Activated B cell treated with CpG ODN at 0.5 μM for 24 hours (primary cell): ENCODE measurements around the gene GRAMD2B. TPM values are rescaled to one million over a fixed set of nuclear protein-coding genes. Genes with fewer than 3 reads are reported as not detected.

Experiments
- ATAC-seq: fragments of 200-7000 bp; cut with Tn5 transposase; one replicate; pipeline ENCODE4 v1.10.0; 2021; ENCODE audit warnings: low read depth, mild to moderate bottlenecking, moderate library complexity
- CTCF ChIA-PET: fragments of 350-600 bp; sonication (Branson Sonifier 250); formaldehyde crosslinking; loops from one replicate; lab custom pipeline; 2021; ENCODE audit warnings: antibody characterized with exemption; lab: Charles Lee
- POLR2A ChIA-PET: fragments of 350-600 bp; sonication (Branson Sonifier 250); formaldehyde crosslinking; loops from one replicate; lab custom pipeline; 2021; ENCODE audit warnings: antibody characterized with exemption; lab: Charles Lee
- DNase-seq: peaks from one replicate; pipeline ENCODE4 v3.0.0; 2022
- H3K27ac Mint-ChIP-seq: one replicate; pipeline ENCODE4 v1.8.0; 2020; ENCODE audit warnings: mixed read lengths
- H3K27me3 Mint-ChIP-seq: one replicate; pipeline ENCODE4 v1.8.0; 2021; ENCODE audit warnings: mixed read lengths
- H3K36me3 Mint-ChIP-seq: one replicate; pipeline ENCODE4 v1.8.0; 2021; ENCODE audit warnings: low read depth, mixed read lengths
- H3K4me1 Mint-ChIP-seq: one replicate; pipeline ENCODE4 v1.8.0; 2021; ENCODE audit warnings: mixed read lengths
- H3K4me3 Mint-ChIP-seq: one replicate; pipeline ENCODE4 v1.8.0; 2020; ENCODE audit warnings: mild to moderate bottlenecking, mixed read lengths
- H3K9me3 Mint-ChIP-seq: one replicate; pipeline ENCODE4 v1.8.0; 2020; ENCODE audit warnings: mixed read lengths
- CTCF ChIP-seq: fragments of 200-600 bp; IDR thresholded peaks from one replicate; pipeline ENCODE4 v1.8.0; 2022; ENCODE audit warnings: antibody characterized with exemption, mild to moderate bottlenecking
- intact Hi-C: fragments of 100-400 bp; cut with micrococcal nuclease; formaldehyde crosslinking; loops from one replicate; pipeline ENCODE4 v1.15.1; 2024
- total RNA-seq: library from RNA; stranded (reverse); gene quantifications from 2 replicates; pipeline ENCODE4 v1.2.3, GENCODE V29; 2022

Gene GRAMD2B
- total RNA-seq, 1 donor from 2014 or later: 4.9 TPM

GRCh38 chr5:126536874-126537273 lies 113.7 kb downstream of the GRAMD2B start:
- ATAC-seq: no peak
- peaks cover 1% of the 10 kb centered on the region for H3K27me3 Mint-ChIP-seq
- CTCF ChIA-PET: interaction anchor here (1.0 to 2.3 kb wide), 3 partner anchors 195 to 199 kb away, joined by 3 to 17 read pairs (median 8); no protein-coding TSS in a partner anchor
- DNase-seq: no peak
- no peak overlapping the region for H3K27ac Mint-ChIP-seq
- no peak overlapping the region for H3K4me3 Mint-ChIP-seq
- no peaks in the 10 kb centered on the region for H3K9me3 Mint-ChIP-seq
- no peaks in the 10 kb centered on the region for H3K4me1 Mint-ChIP-seq
- no peaks in the 10 kb centered on the region for H3K36me3 Mint-ChIP-seq
- intact Hi-C loops: loop anchor here (5.0 kb wide), 1 partner anchor 1600 kb away; no protein-coding TSS in a partner anchor
- no peak for TF ChIP-seq CTCF
- POLR2A ChIA-PET: no interaction called here

GRCh38 chr5:126538579-126538978 lies 115.4 kb downstream of the GRAMD2B start:
- no peaks in the 10 kb centered on the region for H3K36me3 Mint-ChIP-seq
- intact Hi-C loops: loop anchor here (2.0 to 5.0 kb wide), 2 partner anchors 62 to 1601 kb away; partner anchors contain the start of gene PHAX

GRCh38 chr5:126540631-126541030 lies 117.4 kb downstream of the GRAMD2B start:
- H3K4me3 Mint-ChIP-seq: no peak overlapping the region

More at GRCh38 chr5:126538579-126538978, 115.4 kb downstream of the GRAMD2B start:
- no peak for TF ChIP-seq CTCF
- DNase-seq: no peak
- Mint-ChIP-seq H3K4me1 (no peaks in the 10 kb centered on the region), H3K9me3 (no peaks in the 10 kb centered on the region), H3K27ac (no peak overlapping the region), H3K4me3 (no peak overlapping the region), H3K27me3 (peaks cover 1% of the 10 kb centered on the region)
- ChIA-PET CTCF (interaction anchor here (0.7 to 2.3 kb wide), 7 partner anchors 12 to 200 kb away, joined by 3 to 17 read pairs (median 3); no protein-coding TSS in a partner anchor), POLR2A (no interaction called here)
- ATAC-seq: no peak

GRCh38 chr5:126542441-126542840 lies 119.2 kb downstream of the GRAMD2B start:
- ATAC-seq (no peak), DNase-seq (no peak)
- intact Hi-C loops: no loop called here
- Mint-ChIP-seq H3K27ac (no peak overlapping the region), H3K4me1 (no peaks in the 10 kb centered on the region), H3K36me3 (no peaks in the 10 kb centered on the region), H3K9me3 (no peaks in the 10 kb centered on the region), H3K4me3 (no peak overlapping the region), H3K27me3 (peaks cover 1% of the 10 kb centered on the region)
- no peak for TF ChIP-seq CTCF
- ChIA-PET POLR2A (no interaction called here), CTCF (interaction anchor here (0.9 to 2.6 kb wide), 6 partner anchors 43 to 204 kb away, joined by 3 to 19 read pairs (median 3); no protein-coding TSS in a partner anchor)

More at GRCh38 chr5:126540631-126541030, 117.4 kb downstream of the GRAMD2B start:
- TF ChIP-seq CTCF: no peak
- POLR2A ChIA-PET: no interaction called here
- DNase-seq (no peak), ATAC-seq (no peak)
- Mint-ChIP-seq H3K27me3 (peaks cover 1% of the 10 kb centered on the region), H3K27ac (no peak overlapping the region), H3K4me1 (no peaks in the 10 kb centered on the region), H3K9me3 (no peaks in the 10 kb centered on the region), H3K36me3 (no peaks in the 10 kb centered on the region)
- CTCF ChIA-PET: interaction anchor here (1.2 to 2.3 kb wide), 5 partner anchors 187 to 202 kb away, joined by 3 to 30 read pairs (median 4); no protein-coding TSS in a partner anchor
- intact Hi-C loops: no loop called here

GRCh38 chr5:126543009-126543408 lies 119.8 kb downstream of the GRAMD2B start:
- ChIA-PET POLR2A (no interaction called here), CTCF (interaction anchor here (0.9 to 2.6 kb wide), 4 partner anchors 58 to 204 kb away, joined by 3 to 19 read pairs (median 4); partner anchors contain the start of gene PHAX)
- intact Hi-C loops: no loop called here
- no peak overlapping the region for H3K27ac Mint-ChIP-seq
- no peak for TF ChIP-seq CTCF
- H3K9me3 Mint-ChIP-seq: no peaks in the 10 kb centered on the region
- no peaks in the 10 kb centered on the region for H3K36me3 Mint-ChIP-seq
- no peak for ATAC-seq
- H3K27me3 Mint-ChIP-seq: peaks cover 1% of the 10 kb centered on the region
- no peak overlapping the region for H3K4me3 Mint-ChIP-seq
- H3K4me1 Mint-ChIP-seq: no peaks in the 10 kb centered on the region
- no peak for DNase-seq
